ENCODE measurements around the gene TOB2.
A peak's percentile ranks its signal among the peaks of the same experiment; 100 is the strongest.

TOB2 gene

DNA sequence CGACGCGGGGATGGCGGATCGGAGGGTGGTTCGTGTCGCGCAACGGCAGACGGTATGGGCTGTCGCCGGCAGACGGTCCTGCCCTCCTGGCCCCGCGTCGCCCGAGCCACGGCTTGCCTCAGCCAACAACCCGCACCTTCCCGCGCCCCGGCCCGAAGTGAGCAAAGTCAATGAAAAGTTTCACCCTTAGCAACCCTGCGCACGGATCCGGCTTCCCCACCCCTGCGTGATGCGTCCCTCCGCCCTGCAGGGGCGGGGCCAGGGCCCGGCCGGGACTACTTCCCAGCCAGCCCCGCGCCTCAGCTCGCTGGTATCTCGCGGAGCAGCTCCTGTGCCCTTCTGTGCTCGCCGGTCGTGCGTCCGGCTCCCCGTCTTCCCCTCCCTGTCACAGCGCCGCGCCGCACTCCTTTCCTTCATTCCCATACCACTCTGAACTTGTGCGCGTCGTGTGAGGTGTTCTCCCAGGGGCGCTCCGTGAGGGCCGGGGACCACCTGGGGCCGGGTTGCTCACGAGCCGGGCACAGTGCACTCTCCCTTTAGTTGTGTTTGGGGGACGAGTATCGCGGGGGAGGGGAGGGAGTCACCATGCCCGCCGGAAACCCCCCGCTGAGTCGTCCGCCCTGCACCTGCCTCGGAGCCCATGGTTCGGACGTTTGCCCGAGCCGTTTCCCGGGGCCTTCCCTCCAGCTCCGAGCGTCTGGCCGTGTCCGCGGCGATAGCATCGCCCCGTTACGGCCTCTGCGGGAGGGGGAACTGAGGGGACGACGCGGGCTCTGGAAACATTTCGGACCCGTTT lies at the start of gene TOB2 (continued):
- TF ChIP-seq BCL6B (tag by site-specific recombination; IDR thresholded peaks at IDR 0.05) (peak; percentile 42; the same call in 1 of the 2 replicates), ZNF580 (tag by site-specific recombination; IDR thresholded peaks at IDR 0.05) (peak; percentile 88; the same call in 1 of the 2 replicates), ZFHX2 (tag by site-specific recombination; conservative IDR thresholded peaks at IDR 0.05) (peak; percentile 83), ZNF202 (tag by site-specific recombination; IDR thresholded peaks at IDR 0.05; ENCODE audit: borderline replicate concordance) (no peak), ZNF768 (tag by site-specific recombination; IDR thresholded peaks at IDR 0.05) (peak; percentile 94; the same call in 1 of the 2 replicates), ZNF791 (tag by site-specific recombination; IDR thresholded peaks at IDR 0.05) (no peak), SETDB1 (IDR thresholded peaks at IDR 0.05; ENCODE audit: insufficient read length, low read length) (no peak), ZFP69B (tag by site-specific recombination; IDR thresholded peaks at IDR 0.05) (peak; percentile 94), KLF9 (tag by site-specific recombination; IDR thresholded peaks at IDR 0.05; ENCODE audit: low read depth) (peak; percentile 96), ZBTB44 (tag by site-specific recombination; IDR thresholded peaks at IDR 0.05) (peak; percentile 91), ZNF561 (tag by site-specific recombination; IDR thresholded peaks at IDR 0.05; ENCODE audit: borderline replicate concordance) (peak; percentile 88), ZNF426 (tag by site-specific recombination; IDR thresholded peaks at IDR 0.05) (no peak), ZNF354C (tag by site-specific recombination; IDR thresholded peaks at IDR 0.05; ENCODE audit: borderline replicate concordance, low read depth) (no peak), ZNF654 (tag by site-specific recombination; IDR thresholded peaks at IDR 0.05; ENCODE audit: low read depth) (peak; percentile 11; the same call in 1 of the 2 replicates), ZNF558 (tag by site-specific recombination; IDR thresholded peaks at IDR 0.05) (peak; percentile 76; the same call in 1 of the 2 replicates), ZNF529 (tag by site-specific recombination; IDR thresholded peaks at IDR 0.05; ENCODE audit: insufficient replicate concordance) (no peak), SCRT2 (tag by site-specific recombination; IDR thresholded peaks at IDR 0.05) (0 out of 2 replicates have a peak, but pooled peaks have one; percentile 23), KLF1 (tag by site-specific recombination; IDR thresholded peaks at IDR 0.05) (peak; percentile 97), YY2 (tag by site-specific recombination; IDR thresholded peaks at IDR 0.05) (peak; percentile 83), ZFP41 (tag by site-specific recombination; IDR thresholded peaks at IDR 0.05; ENCODE audit: borderline replicate concordance) (0 out of 2 replicates have a peak, but pooled peaks have one; percentile 72), KLF10 (tag by site-specific recombination; IDR thresholded peaks at IDR 0.05) (peak; percentile 96), ZNF133 (tag by site-specific recombination; IDR thresholded peaks at IDR 0.05) (no peak), ZNF221 (tag by site-specific recombination; IDR thresholded peaks at IDR 0.05; ENCODE audit: borderline replicate concordance) (no peak), ZNF404 (tag by site-specific recombination; IDR thresholded peaks at IDR 0.05) (no peak), ZBTB1 (tag by site-specific recombination; IDR thresholded peaks at IDR 0.05) (peak; percentile 96)
- TF ChIP-seq, protein P1, sequence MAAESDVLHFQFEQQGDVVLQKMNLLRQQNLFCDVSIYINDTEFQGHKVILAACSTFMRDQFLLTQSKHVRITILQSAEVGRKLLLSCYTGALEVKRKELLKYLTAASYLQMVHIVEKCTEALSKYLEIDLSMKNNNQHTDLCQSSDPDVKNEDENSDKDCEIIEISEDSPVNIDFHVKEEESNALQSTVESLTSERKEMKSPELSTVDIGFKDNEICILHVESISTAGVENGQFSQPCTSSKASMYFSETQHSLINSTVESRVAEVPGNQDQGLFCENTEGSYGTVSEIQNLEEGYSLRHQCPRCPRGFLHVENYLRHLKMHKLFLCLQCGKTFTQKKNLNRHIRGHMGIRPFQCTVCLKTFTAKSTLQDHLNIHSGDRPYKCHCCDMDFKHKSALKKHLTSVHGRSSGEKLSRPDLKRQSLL (tag by site-specific recombination; IDR thresholded peaks at IDR 0.05) = peak; percentile 80; the same call in 1 of the 2 replicates
- TF ChIP-seq, protein P2, sequence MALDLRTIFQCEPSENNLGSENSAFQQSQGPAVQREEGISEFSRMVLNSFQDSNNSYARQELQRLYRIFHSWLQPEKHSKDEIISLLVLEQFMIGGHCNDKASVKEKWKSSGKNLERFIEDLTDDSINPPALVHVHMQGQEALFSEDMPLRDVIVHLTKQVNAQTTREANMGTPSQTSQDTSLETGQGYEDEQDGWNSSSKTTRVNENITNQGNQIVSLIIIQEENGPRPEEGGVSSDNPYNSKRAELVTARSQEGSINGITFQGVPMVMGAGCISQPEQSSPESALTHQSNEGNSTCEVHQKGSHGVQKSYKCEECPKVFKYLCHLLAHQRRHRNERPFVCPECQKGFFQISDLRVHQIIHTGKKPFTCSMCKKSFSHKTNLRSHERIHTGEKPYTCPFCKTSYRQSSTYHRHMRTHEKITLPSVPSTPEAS (tag by site-specific recombination; IDR thresholded peaks at IDR 0.05) = peak; percentile 67; the same call in 1 of the 2 replicates
- TF ChIP-seq, protein P3, sequence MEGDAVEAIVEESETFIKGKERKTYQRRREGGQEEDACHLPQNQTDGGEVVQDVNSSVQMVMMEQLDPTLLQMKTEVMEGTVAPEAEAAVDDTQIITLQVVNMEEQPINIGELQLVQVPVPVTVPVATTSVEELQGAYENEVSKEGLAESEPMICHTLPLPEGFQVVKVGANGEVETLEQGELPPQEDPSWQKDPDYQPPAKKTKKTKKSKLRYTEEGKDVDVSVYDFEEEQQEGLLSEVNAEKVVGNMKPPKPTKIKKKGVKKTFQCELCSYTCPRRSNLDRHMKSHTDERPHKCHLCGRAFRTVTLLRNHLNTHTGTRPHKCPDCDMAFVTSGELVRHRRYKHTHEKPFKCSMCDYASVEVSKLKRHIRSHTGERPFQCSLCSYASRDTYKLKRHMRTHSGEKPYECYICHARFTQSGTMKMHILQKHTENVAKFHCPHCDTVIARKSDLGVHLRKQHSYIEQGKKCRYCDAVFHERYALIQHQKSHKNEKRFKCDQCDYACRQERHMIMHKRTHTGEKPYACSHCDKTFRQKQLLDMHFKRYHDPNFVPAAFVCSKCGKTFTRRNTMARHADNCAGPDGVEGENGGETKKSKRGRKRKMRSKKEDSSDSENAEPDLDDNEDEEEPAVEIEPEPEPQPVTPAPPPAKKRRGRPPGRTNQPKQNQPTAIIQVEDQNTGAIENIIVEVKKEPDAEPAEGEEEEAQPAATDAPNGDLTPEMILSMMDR (tag by site-specific recombination; IDR thresholded peaks at IDR 0.05) = no peak; the same call in 1 of the 2 replicates
- TF ChIP-seq, protein P4, sequence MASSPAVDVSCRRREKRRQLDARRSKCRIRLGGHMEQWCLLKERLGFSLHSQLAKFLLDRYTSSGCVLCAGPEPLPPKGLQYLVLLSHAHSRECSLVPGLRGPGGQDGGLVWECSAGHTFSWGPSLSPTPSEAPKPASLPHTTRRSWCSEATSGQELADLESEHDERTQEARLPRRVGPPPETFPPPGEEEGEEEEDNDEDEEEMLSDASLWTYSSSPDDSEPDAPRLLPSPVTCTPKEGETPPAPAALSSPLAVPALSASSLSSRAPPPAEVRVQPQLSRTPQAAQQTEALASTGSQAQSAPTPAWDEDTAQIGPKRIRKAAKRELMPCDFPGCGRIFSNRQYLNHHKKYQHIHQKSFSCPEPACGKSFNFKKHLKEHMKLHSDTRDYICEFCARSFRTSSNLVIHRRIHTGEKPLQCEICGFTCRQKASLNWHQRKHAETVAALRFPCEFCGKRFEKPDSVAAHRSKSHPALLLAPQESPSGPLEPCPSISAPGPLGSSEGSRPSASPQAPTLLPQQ (tag by site-specific recombination; IDR thresholded peaks at IDR 0.05) = peak; percentile 92
